SK-N-SH (cell line): ENCODE data around the gene MAPK8IP3. TPM values are rescaled to one million over a fixed set of nuclear protein-coding genes. Genes with fewer than 3 reads are reported as not detected.

Source experiments
- CTCF ChIA-PET: fragments of 300-600, 350-600 bp; formaldehyde crosslinking; extraction: SDS; loops from one replicate; lab custom pipeline; 2021; lab: Yijun Ruan, JAX
- POLR2A ChIA-PET: fragments of 350-600 bp; sonication (Branson Sonifier 250); formaldehyde crosslinking; extraction: SDS; loops from one replicate; lab custom pipeline; 2020; ENCODE audit warnings: antibody characterized with exemption, inconsistent platforms; lab: Yijun Ruan, JAX
- DNase-seq: peaks from one replicate; pipeline ENCODE4 v3.0.0; 2012
- H2AFZ ChIP-seq: fragments of 200-600 bp; sonication (generic); 2 replicates; pipeline ENCODE4 v1.8.1; 2016; ENCODE audit warnings: antibody characterized with exemption, mild to moderate bottlenecking, low read depth
- H3F3A ChIP-seq: fragments of 200-600 bp; sonication (generic); replicated peaks from 2 replicates; pipeline ENCODE3; 2016; ENCODE audit warnings: antibody characterized with exemption, mild to moderate bottlenecking; ENCODE audit not compliant: insufficient read depth
- H3K27ac ChIP-seq, 2 experiments: fragments of 200-500 bp in 1 of 2; fragments of 200-600 bp in 1 of 2; sonication (Bioruptor generic) in 1 of 2; sonication (generic), shearing (Covaris generic) in 1 of 2; 2 replicates each; pipeline versions ENCODE4 v1.5.1 to v1.6.1; 2014 to 2016; ENCODE audit warnings: low read depth in 2 of 2, inconsistent platforms in 1 of 2, low read length in 1 of 2, mild to moderate bottlenecking in 1 of 2, mixed read lengths in 1 of 2
- H3K27me3 ChIP-seq: fragments of 200-600 bp; sonication (generic), shearing (Covaris generic); 2 replicates; pipeline ENCODE4 v1.6.1; 2016; ENCODE audit warnings: mixed run types; ENCODE audit not compliant: insufficient read depth
- H3K36me3 ChIP-seq, 2 experiments: fragments of 200-500 bp in 1 of 2; fragments of 200-600 bp in 1 of 2; sonication (Bioruptor generic) in 1 of 2; sonication (generic) in 1 of 2; replicated peaks in 1 of 2; 2 replicates each; pipeline versions ENCODE3 to v1.5.1; 2014 to 2016; ENCODE audit warnings: low read length in 1 of 2, mild to moderate bottlenecking in 1 of 2; ENCODE audit not compliant: insufficient read depth in 2 of 2, control insufficient read depth in 1 of 2
- H3K4me1 ChIP-seq, 2 experiments: fragments of 200-500 bp in 1 of 2; fragments of 200-600 bp in 1 of 2; sonication (Bioruptor generic) in 1 of 2; sonication (generic), shearing (Covaris generic) in 1 of 2; 2 replicates each; pipeline versions ENCODE4 v1.5.1 to v1.6.1; 2014 to 2016; ENCODE audit warnings: low read depth in 1 of 2, low read length in 1 of 2, mixed run types in 1 of 2; ENCODE audit not compliant: insufficient read depth in 2 of 2, control insufficient read depth in 1 of 2
- H3K4me2 ChIP-seq: fragments of 200-600 bp; sonication (generic), shearing (Covaris generic); 2 replicates; pipeline ENCODE4 v1.6.1; 2017; ENCODE audit warnings: mixed run types
- H3K4me3 ChIP-seq, 2 experiments: fragments of 200-500 bp in 1 of 2; fragments of 200-600 bp in 1 of 2; sonication (Bioruptor generic) in 1 of 2; sonication (generic), shearing (Covaris generic) in 1 of 2; 2 replicates each; pipeline versions ENCODE4 v1.5.1 to v1.8.1; 2014 to 2016; ENCODE audit warnings: low read depth in 2 of 2, inconsistent platforms in 1 of 2, low read length in 1 of 2, mild to moderate bottlenecking in 1 of 2, mixed read lengths in 1 of 2, moderate library complexity in 1 of 2
- H3K79me2 ChIP-seq: fragments of 200-600 bp; sonication (generic); 2 replicates; pipeline ENCODE4 v1.8.1; 2017; ENCODE audit warnings: mild to moderate bottlenecking; ENCODE audit not compliant: insufficient read depth
- H3K9ac ChIP-seq: fragments of 200-600 bp; sonication (generic); 2 replicates; pipeline ENCODE4 v1.6.1; 2017; ENCODE audit warnings: mixed run types
- H3K9me2 ChIP-seq: fragments of 200-600 bp; sonication (generic); 2 replicates; pipeline ENCODE4 v1.6.1; 2017; ENCODE audit warnings: mixed run types
- H3K9me3 ChIP-seq: fragments of 200-600 bp; sonication (generic); 2 replicates; pipeline ENCODE4 v1.6.1; 2017; ENCODE audit warnings: mixed run types, mild to moderate bottlenecking, moderate library complexity
- H4K20me1 ChIP-seq: fragments of 200-600 bp; sonication (generic); 2 replicates; pipeline ENCODE4 v1.6.1; 2017; ENCODE audit warnings: mild to moderate bottlenecking, mixed run types; ENCODE audit not compliant: insufficient read depth
- CTCF ChIP-seq: fragments of 200-600 bp; sonication (generic); IDR thresholded peaks from 2 replicates; pipeline ENCODE4 v1.6.1; 2017; ENCODE audit warnings: antibody characterized with exemption, mild to moderate bottlenecking, moderate library complexity
- ELF1 ChIP-seq: IDR thresholded peaks from 2 replicates; pipeline ENCODE4 v1.4.0; 2012
- EP300 ChIP-seq, 2 experiments: IDR thresholded peaks; 2 replicates each; pipeline versions ENCODE4 v1.4.0 to v1.6.1; 2012; ENCODE audit warnings: borderline replicate concordance in 1 of 2, low read depth in 1 of 2, low read length in 1 of 2
- EZH2phosphoT487 ChIP-seq: fragments of 200-600 bp; sonication (generic); IDR thresholded peaks from 2 replicates; pipeline ENCODE4 v1.6.1; 2017; ENCODE audit warnings: low read depth, mixed run types, mild to moderate bottlenecking, antibody characterized with exemption, moderate library complexity, borderline replicate concordance
- FOXJ3 ChIP-seq: sonication (generic); formaldehyde crosslinking; IDR thresholded peaks from 2 replicates; pipeline ENCODE4 v1.5.1; 2020; ENCODE audit warnings: mild to moderate bottlenecking, missing genetic modification reagents
- FOXM1 ChIP-seq: IDR thresholded peaks from 2 replicates; pipeline ENCODE4 v1.4.0; 2012; ENCODE audit warnings: low read depth, mild to moderate bottlenecking
- MAX ChIP-seq: IDR thresholded peaks from 2 replicates; pipeline ENCODE4 v1.4.0; 2012; ENCODE audit warnings: low read depth
- MXI1 ChIP-seq: IDR thresholded peaks from 2 replicates; pipeline ENCODE4 v1.6.1; 2012; ENCODE audit warnings: mild to moderate bottlenecking, low read depth, low read length, improper control_type of control experiment
- NFIC ChIP-seq: IDR thresholded peaks from 2 replicates; pipeline ENCODE4 v1.4.0; 2012; ENCODE audit warnings: borderline replicate concordance
- PBX3 ChIP-seq: IDR thresholded peaks from 2 replicates; pipeline ENCODE4; 2012
- POLR2AphosphoS5 ChIP-seq: IDR thresholded peaks from 2 replicates; pipeline ENCODE4 v1.6.1; 2012; ENCODE audit warnings: low read depth, low read length
- RAD21 ChIP-seq: IDR thresholded peaks from 2 replicates; pipeline ENCODE4 v1.6.1; 2012; ENCODE audit warnings: mild to moderate bottlenecking, low read length
- RFX5 ChIP-seq: IDR thresholded peaks from 2 replicates; pipeline ENCODE4 v1.6.1; 2012; ENCODE audit warnings: mild to moderate bottlenecking, improper control_type of control experiment, low read length
- RXRA ChIP-seq: IDR thresholded peaks from 2 replicates; pipeline ENCODE4 v1.4.0; 2012; ENCODE audit warnings: low read depth, mild to moderate bottlenecking, borderline replicate concordance
- SIN3A ChIP-seq: IDR thresholded peaks from 2 replicates; pipeline ENCODE4 v1.6.1; 2012; ENCODE audit warnings: low read depth, mild to moderate bottlenecking, low read length, moderate library complexity, borderline replicate concordance
- TAF1 ChIP-seq: IDR thresholded peaks from 2 replicates; pipeline ENCODE4 v1.6.1; 2012; ENCODE audit warnings: low read depth, mild to moderate bottlenecking, low read length, moderate library complexity, borderline replicate concordance
- TCF12 ChIP-seq: IDR thresholded peaks from 2 replicates; pipeline ENCODE4 v1.4.0; 2012
- USF2 ChIP-seq: fragments of 150-350 bp; IDR thresholded peaks from 2 replicates; pipeline ENCODE4 v1.6.1; 2017; ENCODE audit warnings: antibody characterized with exemption, low read length, low read depth, borderline replicate concordance
- YY1 ChIP-seq: IDR thresholded peaks from 2 replicates; pipeline ENCODE4 v1.4.0; 2012; ENCODE audit warnings: low read depth, mild to moderate bottlenecking
- ZBTB33 ChIP-seq: IDR thresholded peaks from 2 replicates; pipeline ENCODE4 v1.4.0; 2012; ENCODE audit warnings: low read depth, borderline replicate concordance
- WGBS: methylation state at CpG from one replicate; pipeline ENCODE4 v1.1.6; 2017; ENCODE audit warnings: low lambda C conversion rate; 5-methylcytosine and 5-hydroxymethylcytosine counted together
- polyA plus RNA-seq, 3 experiments: library from polyadenylated mRNA; depleted of rRNA; stranded (reverse); fragments of >200 nt; gene quantifications; 2 replicates each; pipeline ENCODE4 v1.2.3, GENCODE V29; 2012

Gene MAPK8IP3
- polyA plus RNA-seq, 1 of the 3 experiments (the other 2 are of a cell fraction), result 57.3 TPM

GRCh38 chr16:1787056-1787321, 81.0 kb downstream of the MAPK8IP3 start:
- peaks cover 0 to 45% of the 10 kb centered on the region in 2 experiments for H3K36me3 ChIP-seq
- no peaks in the 10 kb centered on the region for H3K27me3 ChIP-seq
- DNase-seq, result no peak
- ChIA-PET POLR2A (no interaction called here), CTCF (no interaction called here)
- peaks cover 6% of the 10 kb centered on the region; the same call in 1 of the 2 replicates for H4K20me1 ChIP-seq
- H2AFZ ChIP-seq, result no peak overlapping the region
- 60% methylated on average over 1 of the region's 6 CpGs for WGBS
- H3K9me2 ChIP-seq, result no peaks in the 10 kb centered on the region
- TF ChIP-seq ELF1 (no peak), FOXJ3 (CRISPR knock-in tag) (no peak), RAD21 (no peak), SIN3A (no peak), MXI1 (no peak), CTCF (no peak), ZBTB33 (no peak), YY1 (no peak), RXRA (no peak), RFX5 (no peak), FOXM1 (no peak), EP300 (IDR thresholded peaks at IDR 0.05; ENCODE audit: borderline replicate concordance in 1 of 2, low read depth in 1 of 2, low read length in 1 of 2) (no peak), MAX (no peak), EZH2phosphoT487 (no peak), TCF12 (no peak), USF2 (no peak), NFIC (no peak), POLR2AphosphoS5 (no peak), TAF1 (no peak), PBX3 (no peak)
- H3K9me3 ChIP-seq, result no peaks in the 10 kb centered on the region
- peaks cover 3% of the 10 kb centered on the region for H3F3A ChIP-seq
- H3K27ac ChIP-seq, result no peak overlapping the region
- no peak overlapping the region for H3K4me3 ChIP-seq
- no peaks in the 10 kb centered on the region; a peak in 1 of 4 replicates for H3K4me1 ChIP-seq
- H3K79me2 ChIP-seq, result peaks cover 41% of the 10 kb centered on the region
- no peak overlapping the region for H3K9ac ChIP-seq
- H3K4me2 ChIP-seq, result no peak overlapping the region
